ENCODE measurements around the gene AAMP. TPM values are rescaled to one million over a fixed set of nuclear protein-coding genes. Genes with fewer than 3 reads are reported as not detected.

Gene AAMP
- total RNA-seq, 5 donors from 2014 or later (not counting 1 experiment from before 2014, with no cell fraction given): 46.2 to 71.3 (median 67.4) TPM

DNA sequence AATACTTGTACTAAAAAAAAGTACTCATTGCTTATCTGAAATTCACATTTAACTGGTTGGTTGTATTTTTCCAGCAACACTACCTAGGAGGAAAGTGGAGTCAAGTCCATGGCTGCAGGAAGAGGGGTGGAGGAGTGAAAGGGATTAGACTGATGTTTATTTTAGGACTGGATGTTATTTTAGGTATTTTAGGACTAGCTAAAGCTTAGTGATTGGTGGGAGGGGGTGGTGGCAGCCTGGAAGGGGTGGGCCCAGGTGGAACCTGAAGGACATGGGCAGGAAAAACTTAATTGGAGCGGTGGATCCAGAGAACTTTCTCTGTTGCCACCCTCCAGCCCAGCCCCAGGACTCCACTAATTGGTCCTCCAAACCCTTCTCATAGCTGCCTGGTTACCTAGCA is 26.3 kb upstream of the AAMP start:
- Histone ChIP-seq H3K27ac (ENCODE audit: low read length) (no peak overlapping the region), H3K9me3 (no peaks in the 10 kb centered on the region), H3K36me3 (ENCODE audit: control insufficient read depth in 2 of 2, extremely low read depth in 1 of 2, insufficient read depth in 1 of 2, low read length in 1 of 2) (no peaks in the 10 kb centered on the region), H3K27me3 (replicated peaks in 1 of 2; ENCODE audit: control insufficient read depth in 2 of 2, extremely low read depth in 1 of 2, insufficient read depth in 2 of 2, low read length in 1 of 2) (peaks cover 0 to 2% of the 10 kb centered on the region in 2 experiments), H3K4me3 (ENCODE audit: control insufficient read depth in 1 of 2, extremely low read depth in 1 of 2, low read length in 1 of 2) (no peak overlapping the region), H3K4me1 (ENCODE audit: control insufficient read depth in 1 of 2, extremely low read depth in 1 of 2, insufficient read depth in 2 of 2, low read length in 2 of 2) (peaks cover 6 to 33% of the 10 kb centered on the region in 2 experiments)
- Mint-ChIP-seq H3K27ac (peak overlapping the region in 1 of 2 donors; percentile 31), H3K4me3 (no peak overlapping the region), H3K36me3 (no peaks in the 10 kb centered on the region), H3K4me1 (peaks cover 19 to 26% (median 20%) of the 10 kb centered on the region in 3 donors), H3K9me3 (no peaks in the 10 kb centered on the region), H3K27me3 (no peaks in the 10 kb centered on the region)
- DNase-seq (no peak), ATAC-seq (replicated peaks in 1 of 4) (no peak)
- ChIA-PET CTCF (interaction anchor here (0.6 to 1.8 kb wide), 7 partner anchors 9 to 334 kb away, joined by 3 to 6 read pairs (median 4); partner anchors contain the start of gene CATIP (in 1 of the 2)), POLR2A (no interaction called here)
- WGBS (ENCODE audit: insufficient coverage): 100% methylated on average over 1 of the region's 1 CpG

DNA sequence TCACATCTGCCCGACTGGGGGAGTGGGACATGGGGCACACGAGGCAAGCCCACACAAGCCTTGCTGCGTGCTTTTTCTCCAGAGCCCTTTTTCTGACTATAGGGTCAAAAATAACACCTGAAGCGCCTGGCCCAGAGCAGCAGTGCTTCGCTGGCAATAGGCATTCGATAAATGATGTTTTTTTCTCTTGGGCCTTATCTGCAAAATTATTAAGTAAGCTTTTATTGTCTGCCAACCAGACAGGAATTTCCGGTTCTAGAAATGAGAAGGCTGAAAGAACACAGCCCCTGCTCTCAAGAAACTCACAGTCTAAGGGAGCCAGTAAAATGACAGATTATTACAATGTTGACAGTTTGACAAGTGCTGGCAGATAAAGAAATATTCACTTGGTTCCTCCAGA is 25.1 kb upstream of the AAMP start:
- 92% methylated on average over 6 of the region's 7 CpGs for WGBS (ENCODE audit: insufficient coverage)
- H3K4me1 Mint-ChIP-seq: peaks cover 29 to 36% (median 30%) of the 10 kb centered on the region in 3 donors
- Histone ChIP-seq H3K27me3 (replicated peaks in 1 of 2; ENCODE audit: control insufficient read depth in 2 of 2, extremely low read depth in 1 of 2, insufficient read depth in 2 of 2, low read length in 1 of 2) (peaks cover 0 to 2% of the 10 kb centered on the region in 2 experiments), H3K4me1 (ENCODE audit: control insufficient read depth in 1 of 2, extremely low read depth in 1 of 2, insufficient read depth in 2 of 2, low read length in 2 of 2) (peaks cover 11 to 42% of the 10 kb centered on the region in 2 experiments), H3K9me3 (no peaks in the 10 kb centered on the region), H3K36me3 (ENCODE audit: control insufficient read depth in 2 of 2, extremely low read depth in 1 of 2, insufficient read depth in 1 of 2, low read length in 1 of 2) (no peaks in the 10 kb centered on the region), H3K27ac (ENCODE audit: low read length) (no peak overlapping the region), H3K4me3 (ENCODE audit: control insufficient read depth in 1 of 2, extremely low read depth in 1 of 2, low read length in 1 of 2) (no peak overlapping the region)
- peak overlapping the region; percentile 22 to 28 for H3K27ac Mint-ChIP-seq
- H3K27me3 Mint-ChIP-seq: no peaks in the 10 kb centered on the region
- DNase-seq (no peak), ATAC-seq (replicated peaks in 1 of 4) (no peak)
- no peaks in the 10 kb centered on the region for H3K36me3 Mint-ChIP-seq
- ChIA-PET POLR2A (interaction anchor here in 1 of 2 donors (0.6 kb wide), 1 partner anchor 586 kb away, joined by 3 read pairs; the partner anchor contains the start of gene WNT10A), CTCF (interaction anchor here (0.6 to 1.8 kb wide), 13 partner anchors 8 to 855 kb away, joined by 3 to 8 read pairs (median 4); partner anchors contain the start of gene CATIP (in 1 of the 2))
- no peaks in the 10 kb centered on the region for H3K9me3 Mint-ChIP-seq
- no peak overlapping the region for H3K4me3 Mint-ChIP-seq

DNA sequence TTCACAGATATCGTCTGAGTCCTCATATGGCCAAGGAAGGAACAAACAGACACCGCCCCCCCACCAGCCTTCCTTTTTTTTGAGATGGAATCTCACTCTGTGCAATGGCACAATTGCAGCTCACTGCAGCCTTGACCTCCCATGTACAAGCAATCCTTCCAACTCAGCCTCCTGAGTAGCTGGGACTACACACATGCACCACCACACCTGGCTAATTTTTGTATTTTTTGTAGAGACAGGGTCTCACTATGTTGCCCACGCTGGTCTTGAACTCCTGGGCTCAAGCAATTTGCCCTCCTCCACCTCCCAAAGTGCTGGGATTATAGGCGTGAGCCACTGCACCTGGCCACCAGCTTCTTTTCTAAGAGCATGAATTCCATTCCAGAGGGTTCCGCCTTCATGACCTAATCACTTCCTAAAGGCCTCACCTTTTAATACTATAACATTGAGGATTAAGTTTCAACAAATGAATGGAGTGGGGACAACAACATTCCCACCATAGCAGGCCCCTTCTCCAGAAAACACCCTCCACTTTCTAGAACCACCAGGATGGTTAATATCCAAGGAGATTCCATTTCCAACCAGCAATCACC is 24.6 kb upstream of the AAMP start:
- H3K27ac Mint-ChIP-seq: peak overlapping the region in 1 of 2 donors; percentile 23
- DNase-seq: no peak
- H3K27ac ChIP-seq (ENCODE audit: low read length): no peak overlapping the region
- peak overlapping the region in 1 of 3 donors; percentile 17 for H3K4me3 Mint-ChIP-seq
- H3K27me3 ChIP-seq (replicated peaks in 1 of 2; ENCODE audit: control insufficient read depth in 2 of 2, extremely low read depth in 1 of 2, insufficient read depth in 2 of 2, low read length in 1 of 2): peaks cover 0 to 2% of the 10 kb centered on the region in 2 experiments
- CTCF ChIA-PET: interaction anchor here in 1 of 2 donors (0.9 to 1.7 kb wide), 4 partner anchors 19 to 62 kb away, joined by 4 to 18 read pairs (median 7); partner anchors contain the start of gene CATIP
- H3K4me1 Mint-ChIP-seq: peaks cover 34 to 41% (median 35%) of the 10 kb centered on the region in 3 donors
- H3K9me3 ChIP-seq: no peaks in the 10 kb centered on the region
- peaks cover 16 to 48% of the 10 kb centered on the region in 2 experiments for H3K4me1 ChIP-seq (ENCODE audit: control insufficient read depth in 1 of 2, extremely low read depth in 1 of 2, insufficient read depth in 2 of 2, low read length in 2 of 2)
- no peaks in the 10 kb centered on the region for H3K36me3 ChIP-seq (ENCODE audit: control insufficient read depth in 2 of 2, extremely low read depth in 1 of 2, insufficient read depth in 1 of 2, low read length in 1 of 2)
- ATAC-seq (replicated peaks in 1 of 4): no peak
- no peaks in the 10 kb centered on the region for H3K9me3 Mint-ChIP-seq
- H3K4me3 ChIP-seq (ENCODE audit: control insufficient read depth in 1 of 2, extremely low read depth in 1 of 2, low read length in 1 of 2): no peak overlapping the region
- POLR2A ChIA-PET: no interaction called here
- 80% methylated on average over 2 of the region's 5 CpGs for WGBS (ENCODE audit: insufficient coverage)
- no peaks in the 10 kb centered on the region for H3K36me3 Mint-ChIP-seq
- H3K27me3 Mint-ChIP-seq: no peaks in the 10 kb centered on the region

DNA sequence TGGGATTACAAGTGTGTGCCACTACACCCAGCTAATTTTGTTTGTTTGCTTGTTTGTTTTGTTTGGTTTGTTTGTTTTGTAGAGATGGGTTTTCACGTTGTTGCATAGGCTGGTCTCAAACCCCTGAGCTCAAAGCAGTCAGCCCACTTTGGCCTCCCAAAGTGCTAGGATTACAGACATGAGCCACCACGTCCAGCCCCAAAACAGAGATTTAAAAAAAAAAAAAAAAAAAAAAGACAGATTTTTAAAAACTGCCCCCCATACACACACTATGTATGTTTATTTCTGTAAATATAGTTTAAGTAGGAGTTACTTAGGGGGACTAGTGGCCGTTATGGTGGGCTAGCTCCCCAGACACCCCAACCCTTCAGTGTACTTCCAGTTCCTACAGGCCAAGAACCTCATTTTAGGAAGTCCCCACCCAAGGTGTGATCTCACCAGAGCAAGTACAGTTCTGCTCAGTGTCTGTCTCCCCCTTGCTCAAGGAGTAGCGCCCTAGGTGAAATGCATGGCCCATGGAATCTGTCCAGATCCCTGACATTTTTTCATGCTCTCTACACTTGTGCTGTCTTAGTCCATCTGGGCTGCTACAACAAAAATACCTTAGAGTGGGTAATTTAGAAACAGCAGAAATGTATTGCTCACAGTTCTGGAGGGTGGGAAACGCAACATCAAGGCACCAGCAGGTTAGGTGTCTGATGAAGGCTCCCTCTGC is 23.9 kb upstream of the AAMP start:
- WGBS (ENCODE audit: insufficient coverage): 80% methylated on average over 2 of the region's 5 CpGs
- Mint-ChIP-seq H3K36me3 (no peaks in the 10 kb centered on the region), H3K9me3 (no peaks in the 10 kb centered on the region), H3K27me3 (no peaks in the 10 kb centered on the region), H3K27ac (peak overlapping the region in 1 of 2 donors; percentile 36), H3K4me3 (peak overlapping the region in 1 of 3 donors; percentile 13), H3K4me1 (peaks cover 40 to 46% (median 42%) of the 10 kb centered on the region in 3 donors)
- no peaks in the 10 kb centered on the region for H3K9me3 ChIP-seq
- no peak for ATAC-seq (replicated peaks in 1 of 4)
- H3K4me3 ChIP-seq (ENCODE audit: control insufficient read depth in 1 of 2, extremely low read depth in 1 of 2, low read length in 1 of 2): no peak overlapping the region
- CTCF ChIA-PET: interaction anchor here (0.6 to 2.9 kb wide), 14 partner anchors 18 to 968 kb away, joined by 3 to 18 read pairs (median 4); partner anchors contain the start of genes CATIP (in 1 of the 2) and WNT10A (in 1 of the 2)
- H3K27ac ChIP-seq (ENCODE audit: low read length): no peak overlapping the region
- peaks cover 21 to 54% of the 10 kb centered on the region in 2 experiments for H3K4me1 ChIP-seq (ENCODE audit: control insufficient read depth in 1 of 2, extremely low read depth in 1 of 2, insufficient read depth in 2 of 2, low read length in 2 of 2)
- POLR2A ChIA-PET: interaction anchor here in 1 of 2 donors (0.6 kb wide), 2 partner anchors 26 to 41 kb away, joined by 9 to 14 read pairs; no protein-coding TSS in a partner anchor
- H3K36me3 ChIP-seq (ENCODE audit: control insufficient read depth in 2 of 2, extremely low read depth in 1 of 2, insufficient read depth in 1 of 2, low read length in 1 of 2): no peaks in the 10 kb centered on the region
- H3K27me3 ChIP-seq (replicated peaks in 1 of 2; ENCODE audit: control insufficient read depth in 2 of 2, extremely low read depth in 1 of 2, insufficient read depth in 2 of 2, low read length in 1 of 2): peaks cover 0 to 2% of the 10 kb centered on the region in 2 experiments
- DNase-seq: no peak

DNA sequence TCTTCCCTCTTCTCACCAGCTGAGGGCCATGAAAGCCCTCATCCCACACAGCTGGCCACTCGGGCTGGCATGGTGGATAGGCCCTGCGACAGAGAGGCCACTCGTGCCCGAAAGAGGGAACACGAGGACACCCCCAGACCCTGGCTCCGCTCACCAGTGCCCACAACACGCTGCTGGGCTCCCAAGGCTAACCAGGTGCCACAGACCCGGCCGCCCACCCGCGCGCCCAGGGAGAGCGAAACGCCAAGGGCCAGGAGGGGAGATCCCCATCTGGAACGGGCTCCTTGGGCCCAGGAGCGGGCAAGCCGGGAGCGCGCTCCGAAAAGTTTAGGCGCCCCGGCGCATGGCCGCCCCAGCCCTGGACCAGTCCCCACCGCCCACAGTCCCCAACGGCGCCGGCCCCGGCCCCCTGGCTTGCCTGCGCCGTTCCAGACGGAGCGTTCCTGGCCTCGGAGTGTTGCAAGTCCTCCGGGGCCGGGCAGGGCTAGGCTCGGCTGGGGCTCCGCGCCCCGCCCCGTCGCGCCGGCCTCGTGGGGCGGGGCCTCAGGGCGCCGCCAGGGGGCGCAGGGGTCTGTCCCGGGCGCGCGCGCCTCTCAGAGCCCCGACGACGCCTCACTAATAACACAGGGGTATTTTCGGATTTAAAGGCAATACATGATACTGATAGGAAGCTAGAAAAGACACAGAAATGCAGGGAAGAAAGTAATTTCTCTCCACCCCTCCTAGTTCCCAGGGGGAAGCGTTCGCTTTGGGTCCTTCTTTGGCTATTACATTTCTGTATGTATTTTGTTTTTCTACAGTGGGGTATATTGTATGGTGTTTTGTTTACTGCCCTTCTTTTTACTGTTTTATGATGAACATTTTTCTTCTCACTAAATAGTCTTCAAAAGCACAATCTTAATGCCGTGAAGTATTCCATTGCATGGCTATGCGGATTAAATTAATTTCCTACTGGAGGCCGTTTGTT is 22.4 kb upstream of the AAMP start, which contains the start of gene TMBIM1:
Gene TMBIM1, minus strand, starts transcription at position 456 of the 967 bp plus-strand sequence. CDS start 10,362 bp downstream, outside the sequence.
- Histone ChIP-seq H3K36me3 (ENCODE audit: control insufficient read depth in 2 of 2, extremely low read depth in 1 of 2, insufficient read depth in 1 of 2, low read length in 1 of 2) (no peaks in the 10 kb centered on the region), H3K9me3 (no peaks in the 10 kb centered on the region), H3K27ac (ENCODE audit: low read length) (peak within 1 kb of the TSS; percentile 90), H3K27me3 (replicated peaks in 1 of 2; ENCODE audit: control insufficient read depth in 2 of 2, extremely low read depth in 1 of 2, insufficient read depth in 2 of 2, low read length in 1 of 2) (peaks cover 0 to 2% of the 10 kb centered on the region in 2 experiments), H3K4me1 (ENCODE audit: control insufficient read depth in 1 of 2, extremely low read depth in 1 of 2, insufficient read depth in 2 of 2, low read length in 2 of 2) (peaks cover 33 to 69% of the 10 kb centered on the region in 2 experiments), H3K4me3 (ENCODE audit: control insufficient read depth in 1 of 2, extremely low read depth in 1 of 2, low read length in 1 of 2) (peak within 1 kb of the TSS; percentile 81 to 95)
- H3K27ac Mint-ChIP-seq: peak within 1 kb of the TSS; percentile 97 to 100
- no peaks in the 10 kb centered on the region for H3K36me3 Mint-ChIP-seq
- WGBS (ENCODE audit: insufficient coverage): 5% methylated on average over 42 of the region's 63 CpGs
- ATAC-seq (replicated peaks in 1 of 4) (peak; percentile 86 to 90 (median 86)), DNase-seq (peak; percentile 58 to 89 (median 75))
- H3K27me3 Mint-ChIP-seq: no peaks in the 10 kb centered on the region
- no peaks in the 10 kb centered on the region for H3K9me3 Mint-ChIP-seq
- ChIA-PET CTCF (interaction anchor here (0.5 to 2.9 kb wide), 17 partner anchors 9 to 266 kb away, joined by 3 to 21 read pairs (median 3); partner anchors contain the start of genes CATIP (in 2 of the 2), AAMP (in 1 of the 2) and PNKD (in 1 of the 2)), POLR2A (interaction anchor here in 1 of 2 donors (1.2 kb wide), 1 partner anchor 22 kb away, joined by 4 read pairs; the partner anchor contains the start of genes AAMP and PNKD)
- H3K4me3 Mint-ChIP-seq: peak within 1 kb of the TSS; percentile 83 to 91 (median 91)
- H3K4me1 Mint-ChIP-seq: peaks cover 54 to 59% (median 57%) of the 10 kb centered on the region in 3 donors

Measured in T-cell (primary cell).